GM12878 (cell line): ENCODE data around the gene DCAF5. TPM values are rescaled to one million over a fixed set of nuclear protein-coding genes. Genes with fewer than 3 reads are reported as not detected.
"Not testable (repeated sequence)": the region's sequence is repeated elsewhere in the genome, so short reads cannot be mapped to it uniquely, and the experiment has no call there.

Experiments used
- ATAC-seq: fragments of 200-7000 bp; cut with Tn5 transposase; 3 replicates; pipeline ENCODE4 v1.9.1; 2020; ENCODE audit warnings: mild to moderate bottlenecking, moderate library complexity
- BruUV-seq: library from RNA; stranded (reverse); fragments of 400-500 nt; replicated peaks from 2 replicates; lab custom pipeline; 2021; lab: Mats Ljungman, UMichigan
- CTCF ChIA-PET: fragments of 300-600 bp; sonication (Branson Sonifier 250); formaldehyde crosslinking; extraction: SDS; loops from one replicate; lab custom pipeline; 2021; ENCODE audit warnings: inconsistent platforms; lab: Yijun Ruan, JAX
- POLR2A ChIA-PET: fragments of 350-600 bp; formaldehyde crosslinking; extraction: SDS; loops from one replicate; lab custom pipeline; 2021; ENCODE audit warnings: inconsistent platforms; lab: Charles Lee
- RAD21 ChIA-PET: fragments of 300-600 bp; sonication (Branson Sonifier 250); formaldehyde crosslinking; loops from one replicate; lab custom pipeline; 2023; ENCODE audit warnings: antibody characterized with exemption; ENCODE audit not compliant: unreplicated experiment; lab: Charles Lee
- SMC1A ChIA-PET: fragments of 300-600 bp; sonication (Branson Sonifier 250); formaldehyde crosslinking; loops from one replicate; lab custom pipeline; 2023; ENCODE audit not compliant: unreplicated experiment, uncharacterized antibody; lab: Charles Lee
- DNase-seq: peaks from one replicate; pipeline ENCODE4 v3.0.0-alpha.2; 2011; ENCODE audit warnings: low read depth, low spot score
- FAIRE-seq: peaks from 3 replicates; lab custom pipeline; 2011; peaks lifted over from hg19 to GRCh38; lab: Jason Lieb, UNC
- H2AFZ ChIP-seq: 2 replicates; pipeline ENCODE4 v1.6.0; 2011; ENCODE audit warnings: low read depth, low read length, control low read depth; ENCODE audit not compliant: control insufficient read depth
- H3K27ac ChIP-seq: 2 replicates; pipeline ENCODE4 v1.5.1; 2011; ENCODE audit warnings: control low read depth; ENCODE audit not compliant: control insufficient read depth, insufficient read depth
- H3K27me3 ChIP-seq, 2 experiments: replicated peaks in 1 of 2; 2 replicates each; pipeline versions ENCODE4 v1.6.0 to v1.6.1; 2011; ENCODE audit warnings: low read length in 1 of 2; ENCODE audit not compliant: control insufficient read depth in 2 of 2, insufficient read depth in 2 of 2
- H3K36me3 ChIP-seq, 2 experiments: 2 replicates each; pipeline ENCODE4 v1.5.1; 2011; ENCODE audit warnings: low read length in 1 of 2; ENCODE audit not compliant: control insufficient read depth in 2 of 2, insufficient read depth in 2 of 2
- H3K4me1 ChIP-seq: 2 replicates; pipeline ENCODE4 v1.6.1; 2011; ENCODE audit warnings: mild to moderate bottlenecking, low read length, moderate library complexity, mixed read lengths; ENCODE audit not compliant: control insufficient read depth, insufficient read depth
- H3K4me2 ChIP-seq: 2 replicates; pipeline ENCODE4 v1.6.0; 2011; ENCODE audit warnings: control low read depth; ENCODE audit not compliant: control insufficient read depth, insufficient read depth
- H3K4me3 ChIP-seq: fragments of 200-600 bp; sonication (generic); 2 replicates; pipeline ENCODE4 v1.5.1; 2016
- H3K79me2 ChIP-seq: 2 replicates; pipeline ENCODE4 v1.6.0; 2011; ENCODE audit warnings: low read length; ENCODE audit not compliant: control insufficient read depth, insufficient read depth
- H3K9ac ChIP-seq: 2 replicates; pipeline ENCODE4 v1.8.0; 2011; ENCODE audit warnings: low read length, control low read depth, mixed read lengths; ENCODE audit not compliant: control insufficient read depth, insufficient read depth
- H3K9me3 ChIP-seq: replicated peaks from 3 replicates; pipeline ENCODE4 v1.5.1; 2011; ENCODE audit warnings: mild to moderate bottlenecking, low read length; ENCODE audit not compliant: control insufficient read depth, insufficient read depth
- H4K20me1 ChIP-seq: 2 replicates; pipeline ENCODE4 v1.6.0; 2011; ENCODE audit not compliant: control insufficient read depth, insufficient read depth
- BCL11A ChIP-seq: IDR thresholded peaks from 2 replicates; pipeline ENCODE4 v1.6.1; 2011; ENCODE audit warnings: low read depth, low read length
- IRF4 ChIP-seq: IDR thresholded peaks from 2 replicates; pipeline ENCODE4 v1.6.1; 2011; ENCODE audit warnings: low read depth, low read length
- JUNB ChIP-seq: IDR thresholded peaks from 2 replicates; pipeline ENCODE4 v1.6.1; 2016; ENCODE audit warnings: antibody characterized with exemption, mild to moderate bottlenecking
- MEF2A ChIP-seq: IDR thresholded peaks from 2 replicates; pipeline ENCODE4 v1.6.1; 2011; ENCODE audit warnings: low read depth, mild to moderate bottlenecking, low read length, moderate library complexity; ENCODE audit not compliant: insufficient read depth
- NRF1 ChIP-seq: conservative IDR thresholded peaks from 2 replicates; pipeline ENCODE4 v1.6.1; 2011; ENCODE audit warnings: mild to moderate bottlenecking, low read depth, low read length, improper control_type of control experiment
- RELB ChIP-seq: fragments of 450-650 bp; IDR thresholded peaks from 2 replicates; pipeline ENCODE4 v1.6.1; 2017; ENCODE audit warnings: low read depth, mild to moderate bottlenecking, moderate library complexity
- ZNF207 ChIP-seq: fragments of 450-650 bp; IDR thresholded peaks from 2 replicates; pipeline ENCODE4 v1.6.1; 2014; ENCODE audit warnings: antibody characterized with exemption, mild to moderate bottlenecking, borderline replicate concordance
- ZNF217 ChIP-seq: fragments of 450-650 bp; IDR thresholded peaks from 2 replicates; pipeline ENCODE4 v1.6.1; 2017; ENCODE audit warnings: antibody characterized with exemption, mild to moderate bottlenecking
- WGBS: methylation state at CpG from one replicate; pipeline ENCODE4 v1.1.6; 2016; ENCODE audit warnings: low lambda C conversion rate; ENCODE audit not compliant: insufficient replicate concordance, insufficient coverage; ENCODE audit errors: missing lambda C conversion rate; 5-methylcytosine and 5-hydroxymethylcytosine counted together
- in situ Hi-C: fragments of 300-500 bp; cut with MboI; formaldehyde crosslinking; loops from 9 replicates; pipeline ENCODE4 v1.14.3; 2018; ENCODE audit warnings: mixed read lengths
- intact Hi-C: fragments of 100-400 bp; cut with micrococcal nuclease; formaldehyde crosslinking; loops from one replicate; pipeline ENCODE4 v1.14.2; 2022; ENCODE audit not compliant: unreplicated experiment
- polyA plus RNA-seq, 11 experiments: library from polyadenylated mRNA; depleted of rRNA in 4 of 11; unstranded in 6 of 11; stranded (reverse) in 5 of 11; fragments of >200 nt; fragmentation: Nextera tagmentation in 4 of 11; fragmentation: Illumina TruSeq in 1 of 11; extraction: Ambion mirVana in 4 of 11; extraction: Trizol in 1 of 11; gene quantifications; 1 replicate in 1 of 11; 2 replicates in 10 of 11; pipeline versions ENCODE4 v1.2.1 to v1.2.3, GENCODE V29; 2011 to 2016; ENCODE audit warnings: inconsistent platforms in 2 of 11, missing spikeins in 2 of 11, low read depth in 1 of 11
- total RNA-seq, 4 experiments: library from RNA; depleted of rRNA in 3 of 4; stranded (reverse); fragments of >200 nt in 3 of 4; fragmentation: Illumina TruSeq in 1 of 4; extraction: Trizol in 1 of 4; gene quantifications; 2 replicates each; pipeline versions ENCODE4 v1.2.1 to v1.2.3, GENCODE V29; 2013 to 2021
- TF ChIP-seq, protein P1 (sequence below), 3 experiments: IDR thresholded peaks in 2 of 3; conservative IDR thresholded peaks in 1 of 3; 2 replicates each; pipeline ENCODE4 v1.5.1; 2011; ENCODE audit warnings: low read depth in 3 of 3, low read length in 3 of 3, mild to moderate bottlenecking in 3 of 3, control low read depth in 2 of 3, moderate library complexity in 2 of 3, inconsistent platforms in 1 of 3, mixed read lengths in 1 of 3; ENCODE audit not compliant: control insufficient read depth in 2 of 3, insufficient read depth in 1 of 3; ENCODE audit errors: extremely low read depth in 1 of 3

DCAF5 gene
- total and polyA plus RNA-seq, 10 of the 15 experiments (the other 5 are each of a cell fraction or from before 2014, with no cell fraction given), result 6.8 to 38.1 (median 19.1) TPM

- TF ChIP-seq IRF4, result peak; percentile 98
- TF ChIP-seq, protein P1, sequence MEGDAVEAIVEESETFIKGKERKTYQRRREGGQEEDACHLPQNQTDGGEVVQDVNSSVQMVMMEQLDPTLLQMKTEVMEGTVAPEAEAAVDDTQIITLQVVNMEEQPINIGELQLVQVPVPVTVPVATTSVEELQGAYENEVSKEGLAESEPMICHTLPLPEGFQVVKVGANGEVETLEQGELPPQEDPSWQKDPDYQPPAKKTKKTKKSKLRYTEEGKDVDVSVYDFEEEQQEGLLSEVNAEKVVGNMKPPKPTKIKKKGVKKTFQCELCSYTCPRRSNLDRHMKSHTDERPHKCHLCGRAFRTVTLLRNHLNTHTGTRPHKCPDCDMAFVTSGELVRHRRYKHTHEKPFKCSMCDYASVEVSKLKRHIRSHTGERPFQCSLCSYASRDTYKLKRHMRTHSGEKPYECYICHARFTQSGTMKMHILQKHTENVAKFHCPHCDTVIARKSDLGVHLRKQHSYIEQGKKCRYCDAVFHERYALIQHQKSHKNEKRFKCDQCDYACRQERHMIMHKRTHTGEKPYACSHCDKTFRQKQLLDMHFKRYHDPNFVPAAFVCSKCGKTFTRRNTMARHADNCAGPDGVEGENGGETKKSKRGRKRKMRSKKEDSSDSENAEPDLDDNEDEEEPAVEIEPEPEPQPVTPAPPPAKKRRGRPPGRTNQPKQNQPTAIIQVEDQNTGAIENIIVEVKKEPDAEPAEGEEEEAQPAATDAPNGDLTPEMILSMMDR (IDR thresholded peaks at IDR 0.05 in 2 of 3, conservative IDR thresholded peaks at IDR 0.05 in 1 of 3; ENCODE audit: control insufficient read depth in 2 of 3, extremely low read depth in 1 of 3, insufficient read depth in 1 of 3, low read depth in 3 of 3, low read length in 3 of 3), result no peak
- no peak for TF ChIP-seq NRF1
- 0 out of 2 replicates have a peak, but pooled peaks have one; percentile 42 for TF ChIP-seq RELB
- TF ChIP-seq BCL11A, result peak; percentile 99
- no peak for TF ChIP-seq ZNF217
- peak; percentile 72; the same call in 1 of the 2 replicates for TF ChIP-seq MEF2A
- no peak for TF ChIP-seq ZNF207
- TF ChIP-seq JUNB, result peak; percentile 99
Measured at GRCh38 chr14:69066396-69067171, 86.3 kb downstream of the DCAF5 start (continued).

GRCh38 chr14:69065934-69066333, 87.0 kb downstream of the DCAF5 start:
- H3K4me1 ChIP-seq, H3K4me2 ChIP-seq, intact Hi-C loops, DNase-seq, H2AFZ ChIP-seq, H3K9ac ChIP-seq, H3K27me3 ChIP-seq, H3K9me3 ChIP-seq, ATAC-seq, in situ Hi-C loops, H4K20me1 ChIP-seq, BruUV-seq, FAIRE-seq, H3K4me3 ChIP-seq, H3K79me2 ChIP-seq: not testable (repeated sequence)
- Histone ChIP-seq H3K36me3 (peaks cover 2 to 13% of the 10 kb centered on the region in 2 experiments; a peak in 3 of 4 replicates), H3K27ac (peak overlapping the region; percentile 54)
- CTCF ChIA-PET, result interaction anchor here (0.6 to 1.8 kb wide), 3 partner anchors 24 to 155 kb away, joined by 3 to 5 read pairs (median 4); no protein-coding TSS in a partner anchor
- RAD21 ChIA-PET, result interaction anchor here (0.7 kb wide), 1 partner anchor 236 kb away, joined by 4 read pairs; no protein-coding TSS in a partner anchor
- POLR2A ChIA-PET, result interaction anchor here (0.6 to 0.7 kb wide), 2 partner anchors 370 to 1710 kb away, joined by 3 to 4 read pairs; no protein-coding TSS in a partner anchor
- SMC1A ChIA-PET, result interaction anchor here (0.8 to 1.4 kb wide), 2 partner anchors 9 to 154 kb away, joined by 3 to 6 read pairs; no protein-coding TSS in a partner anchor
- WGBS, result 71% methylated on average over 4 of the region's 4 CpGs
